NCI-H460 (cell line): ENCODE data around the gene C15orf61. TPM values are rescaled to one million over a fixed set of nuclear protein-coding genes. Genes with fewer than 3 reads are reported as not detected.

Experiments
- DNase-seq: peaks from one replicate; pipeline ENCODE4 v3.0.0-alpha.2; 2016; ENCODE audit warnings: low read depth; ENCODE audit errors: extremely low read depth
- polyA plus RNA-seq: library from polyadenylated mRNA; depleted of rRNA; stranded (reverse); fragments of >200 nt; gene quantifications from 2 replicates; pipeline ENCODE4 v1.2.3, GENCODE V29; 2014; cell fraction: nucleus; rRNA removed
- total RNA-seq: library from RNA; depleted of rRNA; stranded (reverse); fragments of >200 nt; shearing (Covaris generic); gene quantifications from 2 replicates; pipeline ENCODE4 v1.2.3, GENCODE V29; 2014; rRNA removed

The C15orf61 gene
- total RNA-seq, result 6.2 and 9.2 TPM in 2 replicates
- 5.4 and 9.4 TPM in 2 replicates for polyA plus RNA-seq

DNA sequence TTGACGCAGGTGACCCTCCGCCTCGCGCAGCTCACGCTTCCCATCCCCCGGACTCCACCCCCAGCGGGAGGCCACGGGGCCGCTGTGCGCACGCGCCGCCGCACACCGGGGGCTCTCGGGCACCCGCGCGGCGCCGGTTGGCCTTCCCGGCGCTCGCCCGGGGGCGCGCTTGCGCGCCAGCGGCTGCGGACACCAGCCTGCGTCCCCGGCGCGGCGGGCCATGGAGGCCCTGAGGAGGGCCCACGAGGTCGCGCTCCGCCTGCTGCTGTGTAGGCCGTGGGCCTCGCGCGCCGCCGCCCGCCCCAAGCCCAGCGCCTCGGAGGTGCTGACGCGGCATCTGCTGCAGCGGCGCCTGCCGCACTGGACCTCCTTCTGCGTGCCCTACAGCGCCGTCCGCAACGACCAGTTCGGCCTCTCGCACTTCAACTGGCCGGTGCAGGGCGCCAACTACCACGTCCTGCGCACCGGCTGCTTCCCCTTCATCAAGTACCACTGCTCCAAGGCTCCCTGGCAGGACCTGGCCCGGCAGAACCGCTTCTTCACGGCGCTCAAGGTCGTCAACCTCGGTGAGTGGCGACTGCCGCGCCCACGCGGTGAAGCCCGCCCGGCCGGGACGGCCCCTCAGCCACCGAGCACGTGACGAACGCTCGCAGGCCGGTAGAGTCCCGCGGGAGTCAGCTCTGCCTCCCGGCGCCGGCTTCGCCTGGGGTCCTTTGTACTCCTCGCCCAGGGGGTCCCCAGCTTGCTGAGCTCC lies at the start of gene C15orf61:
Gene C15orf61 (plus strand): TSS at position 103 of the 754 bp plus-strand sequence. CDS start 118 bp downstream, at position 221.
- DNase-seq, result peak; percentile 67

DNA sequence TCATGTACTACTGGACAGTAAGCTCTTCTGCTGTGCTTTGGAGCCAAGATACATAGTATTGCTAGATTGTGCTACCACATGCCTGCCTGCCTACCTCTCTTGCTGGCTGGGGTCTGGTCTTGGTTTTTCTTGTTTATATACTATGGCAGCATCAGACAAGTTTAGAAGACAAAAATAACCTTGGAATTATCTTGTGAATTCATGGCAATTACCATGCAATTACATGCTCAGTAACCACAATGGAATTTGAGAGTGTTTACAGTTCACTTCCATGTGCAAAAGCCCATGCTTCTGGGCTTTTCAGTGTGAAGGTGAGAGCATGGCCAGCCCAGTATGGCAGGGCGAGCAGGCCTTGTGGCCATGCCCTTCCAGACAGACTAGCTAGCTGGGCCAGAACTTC lies 48.0 kb upstream of the C15orf61 start:
- no peak for DNase-seq

DNA sequence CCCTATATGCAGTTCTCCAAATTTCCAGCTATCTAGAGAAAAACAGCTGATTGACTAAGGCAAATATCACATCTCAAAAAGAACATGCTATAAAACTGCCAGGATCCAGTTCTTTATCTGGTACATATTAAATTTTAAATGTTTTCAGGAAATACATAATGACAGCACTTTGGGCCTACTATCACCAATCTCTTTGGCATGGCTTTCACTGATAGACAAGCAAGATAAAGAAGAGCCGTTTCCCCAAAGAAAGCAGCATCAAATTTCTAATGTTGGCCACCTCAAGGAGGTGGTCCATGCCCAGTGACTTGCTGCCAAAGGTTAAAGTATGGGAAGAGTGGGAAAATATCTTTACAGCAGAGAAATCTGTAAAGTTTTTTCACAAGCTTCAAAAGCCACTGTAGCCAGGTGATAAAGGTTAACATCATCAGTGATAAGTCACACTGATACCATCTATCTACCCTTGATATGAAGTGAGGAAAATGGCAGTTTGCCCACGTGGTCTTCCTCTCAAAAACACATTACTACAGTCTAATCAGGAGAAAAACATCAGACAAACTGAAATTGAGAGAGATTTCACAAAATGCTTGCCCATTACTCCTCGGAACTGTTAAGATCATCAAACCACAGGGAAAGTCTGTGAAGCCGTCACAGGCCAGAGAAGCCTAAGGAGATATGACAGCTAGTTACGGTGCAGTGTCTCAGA lies 46.4 kb upstream of the C15orf61 start:
- DNase-seq, result no peak

DNA sequence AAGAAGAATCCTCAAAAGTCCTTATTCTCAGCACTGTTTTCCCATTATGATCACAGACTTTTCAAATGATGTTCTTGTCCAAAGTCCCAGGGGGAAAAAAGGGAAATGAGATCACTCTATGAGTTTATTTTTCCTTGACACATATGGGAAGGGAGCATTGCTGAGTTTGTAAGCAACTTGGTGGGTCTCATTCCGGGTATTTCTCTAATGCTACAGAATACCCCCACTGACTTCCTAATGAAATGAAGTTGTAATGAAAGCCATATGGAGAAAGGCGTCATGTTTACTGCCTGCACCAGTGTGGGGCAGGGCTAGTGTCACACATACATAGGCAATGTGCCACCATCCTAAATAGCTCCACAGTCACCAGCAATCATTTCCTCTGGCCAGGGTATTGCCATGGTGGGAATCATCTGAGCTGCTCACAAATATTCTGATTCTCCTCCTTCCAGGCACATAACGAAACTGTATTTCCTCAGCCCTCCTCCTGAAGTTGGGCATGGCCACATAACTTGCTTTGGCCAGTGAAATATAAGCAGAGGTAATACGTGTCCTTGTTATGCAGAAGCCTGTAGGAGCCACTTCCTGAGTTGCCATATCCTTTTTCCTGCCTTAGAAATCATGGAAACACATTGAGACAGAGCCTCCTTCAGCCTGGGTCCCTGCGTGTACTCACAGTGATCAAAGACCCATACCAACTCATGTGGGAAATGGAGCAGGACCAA lies 41.0 kb upstream of the C15orf61 start:
- no peak for DNase-seq

DNA sequence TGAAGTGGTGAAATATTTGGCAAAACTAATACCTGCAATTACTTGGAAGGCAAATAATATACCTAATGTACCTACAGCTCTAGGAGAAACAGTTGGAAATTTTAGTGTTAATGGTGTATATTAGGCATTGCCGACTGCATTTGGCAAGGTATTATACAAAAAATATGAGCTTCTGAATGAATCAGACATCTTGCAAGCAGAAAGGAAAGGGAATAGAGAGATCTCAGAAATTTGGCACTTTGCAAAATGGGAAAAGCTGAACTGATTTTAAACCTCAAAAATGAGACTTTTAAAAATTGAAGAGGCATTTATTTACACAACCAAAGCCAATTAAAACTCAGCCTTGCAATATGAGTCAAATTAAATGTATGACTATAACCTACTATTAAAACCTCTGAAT lies 40.2 kb upstream of the C15orf61 start:
- no peak for DNase-seq

DNA sequence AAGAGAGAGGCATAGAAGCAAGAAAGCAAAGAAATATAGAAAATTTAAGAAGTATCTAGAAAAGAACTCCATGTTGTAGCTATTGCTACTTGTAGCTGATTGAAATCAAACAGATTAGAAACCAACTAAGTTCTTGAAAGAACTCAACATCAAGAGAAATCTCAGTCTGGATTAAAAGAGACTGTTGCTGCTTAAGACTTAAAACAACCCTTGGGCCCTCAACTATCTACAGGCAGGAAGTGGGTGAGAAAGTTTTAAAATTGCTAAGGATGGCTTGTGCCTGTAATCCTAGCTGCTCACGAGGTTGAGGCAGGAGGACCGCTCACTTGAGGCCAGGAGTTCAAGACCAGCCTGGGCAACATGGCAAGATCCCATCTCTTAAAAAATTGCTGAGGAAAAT lies 39.3 kb upstream of the C15orf61 start:
- no peak for DNase-seq

DNA sequence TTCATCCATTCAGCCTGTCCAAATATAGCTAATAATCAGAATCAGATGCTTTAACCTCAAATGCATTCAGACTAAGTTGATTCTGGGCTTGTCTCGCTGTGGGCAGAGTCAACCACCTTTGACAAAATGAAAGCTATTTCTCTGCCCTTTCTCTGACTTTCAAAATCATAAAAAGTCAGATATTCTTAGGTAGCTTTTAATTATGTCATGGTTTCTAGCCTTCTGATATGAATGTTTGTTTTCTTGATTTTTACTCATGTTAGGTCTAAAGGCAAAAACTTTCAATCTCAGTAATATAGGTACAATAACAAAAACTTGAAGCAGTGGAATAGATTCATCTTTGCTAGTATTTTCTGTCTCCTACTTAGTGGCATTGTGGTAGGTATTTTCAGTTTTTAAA lies 25.3 kb upstream of the C15orf61 start:
- DNase-seq, result no peak

DNA sequence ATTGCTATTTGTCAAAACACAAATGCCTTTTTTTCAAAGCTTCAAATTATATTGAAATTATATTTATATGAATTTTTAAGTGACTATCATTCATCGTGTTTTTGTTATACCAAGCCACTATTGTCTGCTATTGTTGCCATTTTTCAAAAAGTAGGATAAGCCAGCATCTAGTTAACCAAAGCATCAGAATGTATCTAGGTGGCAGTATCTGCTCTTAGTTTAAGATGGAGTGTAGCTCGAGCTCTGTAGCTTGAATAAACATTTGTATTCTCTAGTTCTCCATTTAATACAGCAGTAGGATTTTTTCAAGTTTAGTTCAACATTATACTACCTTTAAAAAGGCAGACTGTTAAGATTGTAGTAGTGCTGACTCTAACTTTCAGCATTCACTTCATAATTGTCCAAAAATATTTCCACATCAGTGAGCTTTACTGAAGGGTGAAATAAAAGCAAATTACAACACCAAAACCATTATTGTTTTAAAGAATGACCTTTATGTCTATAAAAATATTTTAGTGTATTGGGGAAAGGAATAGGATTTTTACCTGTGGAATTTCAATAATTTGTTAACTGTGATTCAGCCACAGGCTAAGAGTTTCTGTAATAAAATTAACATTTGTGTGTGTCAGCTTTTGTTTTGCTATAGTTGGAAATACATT lies 19.6 kb upstream of the C15orf61 start:
- DNase-seq, result no peak

DNA sequence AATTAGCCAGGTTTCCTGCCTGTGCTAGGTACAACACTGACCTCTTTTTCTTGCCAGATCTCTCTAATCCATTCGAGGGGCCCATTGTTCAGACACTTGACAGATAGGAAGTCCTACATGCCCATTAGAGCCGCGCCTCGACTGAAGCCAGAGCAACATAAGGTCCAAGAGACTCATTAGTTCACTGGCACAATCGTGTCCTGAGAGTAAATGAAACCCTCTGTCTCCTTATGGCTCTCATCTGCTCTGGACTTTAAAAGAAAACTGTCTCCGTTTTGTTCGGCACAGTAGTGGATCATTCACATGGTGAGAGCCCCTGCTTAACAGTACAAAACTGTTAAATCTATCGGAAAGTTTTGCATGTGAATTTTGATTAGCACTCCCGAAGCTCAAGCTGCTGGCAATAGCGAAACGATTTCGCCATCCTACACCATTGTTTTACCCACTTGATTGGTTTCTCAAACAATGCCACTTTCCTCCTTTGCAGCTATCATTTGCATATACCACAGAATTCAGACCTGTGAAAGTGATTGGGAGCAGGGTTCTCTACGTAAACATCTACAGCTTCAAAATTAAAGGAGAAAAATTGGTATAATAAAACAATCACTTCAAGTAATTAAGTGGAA lies 19.0 kb upstream of the C15orf61 start:
- DNase-seq, result no peak

DNA sequence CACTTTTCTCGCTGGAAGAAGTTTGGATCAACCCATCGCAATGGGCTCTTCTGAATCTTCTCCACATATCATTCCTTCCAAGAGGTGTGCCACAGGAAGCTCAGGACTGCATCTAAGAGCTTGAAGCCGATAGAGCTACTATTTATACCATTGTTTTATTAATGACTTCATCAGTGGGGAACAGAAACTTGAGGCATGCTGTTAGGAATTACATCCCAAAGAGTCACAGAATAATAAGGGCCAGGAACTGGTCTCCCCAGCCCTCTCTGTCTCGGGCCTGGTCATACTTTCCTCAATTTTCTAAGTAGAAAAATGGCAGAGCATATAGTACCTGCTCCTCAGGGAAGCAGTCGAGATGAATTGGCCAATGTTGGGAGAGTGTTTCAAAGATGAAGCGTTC lies 16.9 kb upstream of the C15orf61 start:
- no peak for DNase-seq

DNA sequence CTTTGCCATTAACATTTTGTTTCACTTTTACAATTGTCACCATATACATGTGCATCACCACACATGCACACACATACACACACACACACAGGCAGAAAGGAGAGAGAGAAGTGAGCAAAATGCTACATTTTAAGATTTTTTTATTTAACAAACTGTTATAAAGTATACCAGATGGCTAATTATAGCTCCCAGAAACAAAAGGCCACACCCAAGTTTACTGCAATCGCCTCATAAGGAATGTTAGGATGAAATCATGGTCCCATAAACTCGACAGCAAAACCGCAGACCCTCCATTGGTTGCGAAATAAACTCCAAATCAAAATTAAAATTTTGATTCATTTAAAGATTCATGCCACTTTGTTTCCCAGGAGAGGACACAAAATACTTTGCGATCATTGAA lies 16.1 kb upstream of the C15orf61 start:
- no peak for DNase-seq

DNA sequence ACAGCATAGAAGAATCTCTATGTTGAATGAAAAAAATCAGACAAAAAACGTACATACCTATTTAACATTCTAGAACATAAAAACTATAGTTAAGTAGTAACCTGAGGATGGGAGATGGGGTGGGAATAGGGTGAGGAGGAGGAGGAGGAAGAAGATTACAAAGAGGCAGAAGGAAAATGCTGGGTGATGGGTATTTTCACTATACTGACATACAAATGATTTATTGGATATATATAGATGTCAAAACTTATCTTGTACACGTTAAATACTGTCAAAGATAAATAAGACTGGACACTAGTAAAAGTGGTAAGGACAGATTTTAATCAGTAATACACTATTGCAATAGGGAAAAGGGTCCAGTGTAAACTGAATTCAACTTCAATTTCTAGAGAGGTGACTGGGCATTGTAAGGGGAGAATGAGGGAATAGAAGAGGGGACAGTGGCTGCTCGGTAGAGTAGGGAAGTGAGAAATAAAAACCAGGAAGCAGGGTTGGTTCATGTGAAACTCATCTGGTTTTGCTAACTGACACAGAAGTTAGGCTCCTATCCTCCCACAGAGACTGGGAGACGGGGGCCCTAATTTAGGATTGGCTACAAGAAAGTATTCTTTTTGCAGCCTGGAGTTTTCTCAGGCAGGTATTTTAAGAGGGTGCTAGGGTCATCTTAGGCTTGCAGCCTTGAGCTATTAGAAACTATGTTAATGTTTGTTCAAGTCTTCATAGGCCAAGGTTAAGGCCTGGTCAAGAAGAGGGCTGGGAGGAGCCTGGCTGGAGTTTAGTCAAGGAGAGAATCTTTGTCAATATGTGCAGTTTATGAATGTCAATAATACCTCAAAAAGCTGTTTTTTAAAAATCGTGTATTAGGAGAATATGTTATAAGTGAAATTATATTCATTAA lies 15.0 kb upstream of the C15orf61 start:
- no peak for DNase-seq

DNA sequence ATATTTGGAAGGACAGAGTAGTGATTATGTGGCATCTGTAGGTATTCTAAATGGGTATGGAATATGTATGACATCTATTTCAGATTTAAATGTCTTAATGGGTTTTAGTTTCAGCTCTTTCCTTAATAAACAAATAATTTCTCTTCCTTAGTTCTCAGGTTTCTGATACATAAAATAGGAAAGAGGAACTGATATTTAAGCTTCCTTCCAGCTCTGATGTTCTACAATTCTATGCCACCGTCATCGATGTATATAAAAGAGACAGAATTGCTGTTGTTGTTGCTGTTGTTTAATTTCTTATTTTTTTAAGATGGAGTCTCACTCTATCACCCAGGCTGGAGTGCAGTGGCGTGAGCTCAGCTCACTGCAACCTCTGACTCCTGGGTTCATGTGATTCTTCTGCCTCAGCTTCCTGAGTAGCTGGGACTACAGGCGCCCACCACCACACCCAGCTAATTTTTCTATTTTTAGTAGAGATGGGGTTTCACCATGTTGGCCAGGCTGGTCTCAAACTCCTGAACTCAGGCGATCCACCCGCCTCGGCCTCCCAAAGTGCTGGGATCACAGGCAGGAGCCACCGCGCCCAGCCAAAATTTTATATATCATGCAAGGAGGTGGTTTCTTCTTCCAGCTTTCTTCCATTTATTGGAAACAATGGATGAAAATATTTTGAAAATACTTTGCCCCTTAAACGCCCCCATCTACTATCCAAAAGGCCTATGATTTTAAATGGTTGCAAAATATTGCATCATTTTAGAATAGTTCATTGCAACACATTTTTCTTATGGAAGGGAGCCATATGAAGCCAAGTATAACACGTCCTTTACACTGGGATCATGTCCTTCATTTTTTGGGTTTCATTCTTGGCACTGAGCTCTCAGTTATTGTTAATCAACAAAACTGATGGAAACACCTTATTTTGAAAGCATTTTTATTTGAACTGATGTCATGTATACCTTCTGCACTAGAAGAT lies 13.9 kb upstream of the C15orf61 start:
- DNase-seq, result no peak

DNA sequence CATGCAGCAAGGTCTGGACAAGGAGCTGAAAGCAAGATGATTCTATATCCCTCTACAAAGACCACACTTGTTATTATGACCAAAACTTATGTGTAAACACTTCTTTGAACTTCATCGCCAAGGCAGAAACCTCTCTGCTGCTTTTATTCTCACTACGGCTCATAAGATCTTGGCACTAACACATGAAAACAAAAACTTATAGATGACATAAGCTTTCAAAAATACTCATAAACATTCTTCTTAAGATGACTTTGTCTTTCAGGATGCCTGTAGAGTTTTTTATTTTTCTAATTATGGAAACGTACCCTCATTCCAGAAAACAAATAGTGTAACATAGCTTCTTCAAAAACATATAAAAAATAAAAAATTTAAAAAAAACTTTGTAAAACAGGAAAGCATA lies 12.5 kb upstream of the C15orf61 start:
- DNase-seq, result no peak

DNA sequence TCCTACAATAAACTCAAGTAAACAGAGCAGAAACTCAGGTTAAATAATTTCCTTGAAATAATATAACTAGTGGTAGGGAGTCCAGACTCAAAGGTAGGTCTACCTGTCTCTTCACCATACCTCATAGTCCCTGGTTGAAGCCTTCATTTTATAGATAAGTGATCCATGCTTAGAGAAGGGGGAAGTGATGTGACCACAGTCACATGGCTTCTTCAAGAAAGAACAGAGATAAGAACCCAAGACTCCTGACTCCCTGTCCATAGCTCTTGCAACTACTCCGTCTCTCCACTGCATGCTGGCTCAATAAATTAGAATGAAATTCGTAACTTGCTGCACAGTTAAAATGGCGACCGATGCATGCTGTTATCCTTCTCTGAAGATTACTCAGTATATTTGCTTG lies 11.0 kb upstream of the C15orf61 start:
- DNase-seq, result no peak

DNA sequence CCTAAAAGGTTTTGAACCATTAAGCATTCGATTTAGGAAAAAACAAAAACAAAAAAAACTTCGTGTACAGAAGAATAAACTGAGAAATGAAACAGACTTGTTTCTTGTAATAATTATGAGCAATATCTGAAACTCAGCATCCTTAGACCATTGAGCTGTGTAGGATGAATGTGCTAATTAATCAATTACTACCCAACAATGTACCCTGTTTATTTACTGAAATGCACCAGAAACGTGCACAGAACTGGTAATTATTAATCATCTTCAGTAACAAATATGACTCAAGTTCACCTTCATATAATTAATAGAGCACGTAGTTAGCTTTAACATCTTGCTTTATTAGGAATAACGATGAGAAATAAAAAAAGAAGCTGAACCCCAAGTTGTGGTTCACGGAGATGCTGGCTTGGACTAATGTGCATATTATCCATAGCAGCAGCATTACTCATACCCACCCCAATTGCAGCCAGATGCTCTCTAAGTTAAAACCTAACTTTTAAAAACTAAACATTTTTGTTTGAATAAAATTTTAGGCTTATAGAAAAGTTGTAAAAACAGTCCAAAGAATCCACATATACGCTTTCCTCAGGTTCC lies 10.2 kb upstream of the C15orf61 start:
- no peak for DNase-seq

DNA sequence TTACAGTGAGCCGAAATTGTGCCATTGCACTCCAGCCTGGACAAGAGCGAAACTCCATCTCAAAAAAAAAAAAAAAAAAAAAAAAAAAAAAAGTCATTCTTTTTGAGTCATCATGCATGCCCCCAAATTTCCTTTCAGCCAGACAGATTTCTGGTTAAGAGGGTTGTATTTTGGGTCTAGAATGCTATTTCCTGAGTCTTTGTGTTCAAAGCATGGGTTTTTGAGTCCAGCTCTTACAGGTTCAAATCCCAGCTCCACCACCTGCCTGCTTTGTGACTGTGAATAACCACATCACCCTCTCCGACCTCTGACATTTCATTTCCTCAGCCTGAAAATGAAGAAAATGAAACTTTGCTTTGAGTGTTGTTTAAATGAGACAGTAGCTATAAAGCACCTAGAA lies 9.3 kb upstream of the C15orf61 start:
- DNase-seq, result no peak

DNA sequence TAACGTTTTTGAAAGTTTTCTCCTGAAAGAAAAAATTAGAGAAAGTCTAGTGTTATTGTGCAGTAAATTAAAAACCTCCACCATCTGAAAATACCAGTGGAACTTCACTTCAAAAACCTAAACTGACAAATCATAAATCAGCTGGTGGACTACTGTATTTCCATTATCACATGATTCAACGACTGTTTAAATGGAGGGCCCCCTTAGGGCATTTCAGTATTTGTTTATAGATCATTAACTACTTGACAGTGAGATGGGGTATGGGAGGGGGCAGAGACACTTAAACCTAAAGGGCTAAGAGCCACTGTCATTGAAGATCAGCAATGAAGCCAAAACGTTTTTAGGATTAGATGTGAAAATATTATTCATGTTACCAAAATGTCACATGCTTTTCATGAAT lies 8.8 kb upstream of the C15orf61 start:
- no peak for DNase-seq
